Fibroblast of skin of scalp (primary cell): ENCODE results near the gene AXIN2.
A peak's percentile ranks its signal among the peaks of the same experiment; 100 is the strongest.

Source experiments
- DNase-seq: peaks from one replicate; pipeline ENCODE4 v3.0.0-alpha.2; 2013

Gene AXIN2

DNA sequence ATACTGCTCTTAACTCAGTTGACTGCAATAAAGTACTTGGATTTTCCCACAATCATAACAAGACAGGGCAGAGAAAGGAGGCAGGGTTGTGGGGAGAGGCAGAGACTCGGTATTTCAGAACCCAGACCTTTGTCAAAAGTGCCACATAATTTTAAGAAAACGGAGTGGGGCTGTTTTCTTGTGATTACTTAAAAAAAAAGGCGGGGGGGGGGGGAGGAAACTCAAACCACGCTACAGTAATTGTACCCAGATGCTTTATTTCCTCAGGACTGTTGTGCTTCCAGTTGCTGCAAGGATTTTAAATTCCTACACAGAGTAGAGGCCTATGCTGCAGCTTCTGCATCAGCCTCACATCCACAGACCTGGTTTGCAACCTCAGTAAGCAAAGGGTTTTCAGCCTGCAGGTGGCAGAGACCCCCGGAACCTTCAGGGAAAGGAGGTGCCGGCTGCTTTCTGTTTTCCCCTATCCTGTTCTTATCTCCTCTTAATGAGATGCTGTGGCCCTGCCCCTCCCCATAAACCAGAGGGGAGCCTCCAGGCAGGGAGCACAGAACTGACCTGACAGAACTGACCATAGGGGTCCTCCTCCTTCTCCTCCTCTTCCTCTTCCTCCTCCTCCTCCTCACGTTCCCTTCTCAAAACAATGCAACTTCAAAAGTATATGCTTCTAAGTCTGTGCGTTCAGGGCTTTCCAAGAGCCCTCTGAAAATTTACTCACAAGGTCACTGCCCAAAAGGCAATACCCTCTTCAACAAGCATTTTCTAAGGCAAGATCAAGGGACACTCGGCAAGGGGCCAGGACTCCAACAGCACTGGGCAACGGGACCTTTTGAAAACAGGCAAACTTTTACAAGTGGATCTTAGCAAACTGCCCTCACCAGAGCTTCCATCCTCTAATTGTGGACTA lies 7.5 kb downstream of the AXIN2 start:
- DNase-seq = peak; percentile 74

DNA sequence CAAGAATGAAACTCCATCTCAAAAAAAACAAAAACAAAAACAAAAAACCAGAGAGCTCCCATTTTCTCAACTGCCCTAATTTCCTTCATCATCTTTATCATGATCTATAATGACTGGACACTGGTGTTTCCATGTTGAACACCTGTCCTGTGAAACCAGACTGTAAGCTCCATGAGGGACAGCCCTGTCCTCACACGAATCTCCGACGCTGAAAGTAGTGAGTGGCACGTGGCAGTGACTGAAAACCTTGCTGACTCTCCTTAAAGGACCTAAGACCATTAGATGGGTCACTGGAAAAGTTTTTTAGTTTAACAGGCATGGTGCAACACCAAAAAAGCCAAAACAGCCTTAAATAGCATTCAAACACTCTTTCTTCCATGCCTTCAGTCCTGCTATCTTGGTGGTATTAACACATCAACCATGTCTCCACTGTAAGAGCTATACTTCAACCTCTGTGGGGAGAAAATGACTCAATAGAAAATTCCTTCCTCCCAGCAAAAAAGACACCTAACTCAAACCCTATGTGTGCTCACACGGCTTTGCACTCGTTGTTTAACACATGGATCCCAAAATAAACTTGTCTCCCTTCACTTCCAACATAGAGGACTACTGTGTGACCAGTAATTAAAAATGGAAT lies 8.3 kb downstream of the AXIN2 start:
- DNase-seq = peak; percentile 94

DNA sequence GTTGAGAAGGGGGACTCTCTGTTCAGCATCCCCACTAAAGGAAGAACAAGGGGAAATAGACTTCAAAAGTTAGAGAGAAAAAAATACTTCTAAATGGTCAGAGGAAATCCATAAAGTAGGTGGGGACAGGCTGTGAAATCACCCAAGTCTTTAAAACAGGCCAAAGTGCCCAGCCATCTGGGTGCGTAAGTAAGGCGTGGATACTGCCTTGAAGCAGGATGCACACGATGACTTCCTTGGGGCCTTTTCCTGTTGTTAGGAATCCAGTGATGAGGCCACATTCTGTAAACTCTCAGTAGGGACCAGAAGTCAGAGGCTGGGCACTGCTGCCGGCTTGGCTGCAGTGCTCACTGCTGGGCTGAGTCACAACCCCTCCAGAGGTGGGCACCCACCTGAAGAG lies 9.2 kb downstream of the AXIN2 start:
- DNase-seq = peak; percentile 48

DNA sequence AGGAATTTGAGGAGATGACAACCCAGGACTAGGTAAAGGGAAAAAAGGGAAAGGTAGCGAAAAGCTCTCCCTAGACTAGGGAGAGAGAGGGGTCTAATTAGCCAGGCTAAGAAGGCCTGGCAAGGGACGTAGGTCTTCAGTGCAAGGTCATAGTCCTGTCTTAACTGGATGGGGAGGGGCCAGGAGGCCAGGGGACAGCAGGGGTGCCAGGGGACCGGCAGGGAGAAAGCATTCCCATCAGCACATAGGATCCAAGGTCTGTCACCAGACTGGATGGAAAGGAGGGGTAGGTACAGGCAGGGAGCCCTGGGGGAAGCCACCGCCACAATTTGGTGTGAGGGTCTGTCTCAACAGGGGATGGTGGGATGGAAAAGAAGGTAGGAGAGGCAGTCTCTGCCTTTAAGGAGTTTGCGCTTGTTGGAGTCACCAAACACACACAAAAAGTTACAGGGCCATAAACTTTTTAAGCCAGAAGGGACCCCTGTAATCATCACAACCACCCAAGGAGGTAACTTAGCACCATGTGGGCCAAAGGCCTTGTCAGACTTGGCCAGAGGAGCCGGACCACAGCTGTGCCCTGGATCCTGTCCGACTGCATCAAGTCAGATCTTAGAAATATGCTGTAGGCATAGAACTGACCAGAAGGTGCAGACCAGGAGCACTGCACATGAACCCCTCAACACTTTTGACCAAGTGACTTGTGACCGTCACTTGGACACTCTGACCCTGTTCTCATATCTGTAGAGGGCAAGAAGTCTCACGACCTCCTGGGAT lies 10.0 kb downstream of the AXIN2 start:
- DNase-seq = no peak

DNA sequence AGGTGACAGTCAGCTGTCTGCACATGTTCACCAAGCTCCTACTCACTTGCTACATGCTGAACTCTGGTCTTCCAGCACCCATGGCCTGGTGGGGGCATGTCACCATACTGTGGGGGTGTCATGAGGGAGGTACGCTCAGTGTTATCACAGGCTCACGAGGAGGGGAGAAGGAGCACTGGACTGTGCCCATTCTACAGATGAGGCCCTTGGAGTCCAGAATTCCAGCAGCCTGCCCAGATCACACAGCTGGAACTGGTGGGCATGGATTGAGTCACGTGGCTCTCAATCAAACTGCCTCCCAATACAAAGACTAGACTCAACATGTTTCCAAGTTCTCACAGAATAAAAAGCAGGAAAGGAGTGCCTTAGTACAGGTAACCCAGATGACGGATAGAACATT lies 10.7 kb downstream of the AXIN2 start:
- DNase-seq = no peak

DNA sequence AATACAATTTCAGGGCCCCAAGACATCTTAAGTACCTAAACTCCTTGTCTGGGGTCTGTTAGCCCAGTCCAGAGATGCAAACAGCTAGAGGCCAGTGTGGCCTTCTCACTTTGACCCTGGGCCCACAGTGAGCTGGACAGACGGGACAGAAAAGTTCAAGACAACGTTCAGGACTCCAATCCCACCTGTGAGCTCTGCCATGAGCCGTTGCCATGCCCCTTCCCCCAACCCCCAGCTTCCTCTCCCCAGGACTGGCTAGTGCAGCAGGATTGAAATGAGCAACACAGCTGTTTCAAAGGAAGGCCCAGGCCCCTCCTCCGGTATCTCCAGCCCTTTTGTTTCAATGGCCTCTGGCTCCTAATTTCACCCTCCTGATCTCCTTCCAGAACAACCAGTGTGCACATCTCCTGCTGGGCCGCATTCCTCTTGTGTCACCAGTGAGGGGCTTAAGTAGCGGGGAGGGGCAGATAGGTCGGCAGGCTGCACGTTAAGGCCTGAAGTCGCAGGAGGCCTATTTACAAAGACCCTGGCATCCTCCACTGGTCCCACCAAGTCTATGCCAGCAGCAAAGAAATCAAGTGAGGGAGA lies 11.3 kb downstream of the AXIN2 start:
- no peak for DNase-seq

DNA sequence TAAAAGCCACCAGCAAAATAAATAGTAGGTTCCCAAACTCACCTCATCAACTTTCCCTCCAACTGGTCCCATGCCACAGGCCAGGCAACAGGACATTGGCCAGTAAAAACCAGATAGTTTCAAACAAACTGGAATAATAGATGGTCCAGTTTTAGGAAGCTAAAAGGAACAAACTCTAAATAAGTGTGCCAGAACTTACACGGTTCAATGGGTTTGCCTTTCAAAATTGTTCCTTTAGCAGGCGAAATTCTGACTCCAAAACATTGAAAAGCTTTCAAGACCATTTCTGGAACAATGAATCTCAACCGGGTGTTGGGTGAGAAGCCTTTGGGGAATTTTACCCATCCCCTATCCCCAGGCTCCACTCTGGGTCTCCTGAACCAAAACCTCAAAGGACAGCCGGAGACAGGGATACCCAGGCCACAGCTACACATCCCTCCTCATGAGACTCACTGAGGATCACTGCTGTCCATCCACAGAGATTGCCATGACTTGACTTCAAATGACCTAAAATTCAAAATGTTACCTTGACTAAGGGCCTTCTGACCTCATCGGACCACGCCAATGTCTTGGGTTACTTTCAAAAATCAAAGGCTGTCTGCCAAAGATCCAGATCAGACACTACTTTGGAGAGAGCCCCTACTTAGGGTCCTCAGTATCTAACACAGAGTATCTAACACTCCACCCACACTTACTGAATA lies 13.0 kb downstream of the AXIN2 start:
- no peak for DNase-seq

DNA sequence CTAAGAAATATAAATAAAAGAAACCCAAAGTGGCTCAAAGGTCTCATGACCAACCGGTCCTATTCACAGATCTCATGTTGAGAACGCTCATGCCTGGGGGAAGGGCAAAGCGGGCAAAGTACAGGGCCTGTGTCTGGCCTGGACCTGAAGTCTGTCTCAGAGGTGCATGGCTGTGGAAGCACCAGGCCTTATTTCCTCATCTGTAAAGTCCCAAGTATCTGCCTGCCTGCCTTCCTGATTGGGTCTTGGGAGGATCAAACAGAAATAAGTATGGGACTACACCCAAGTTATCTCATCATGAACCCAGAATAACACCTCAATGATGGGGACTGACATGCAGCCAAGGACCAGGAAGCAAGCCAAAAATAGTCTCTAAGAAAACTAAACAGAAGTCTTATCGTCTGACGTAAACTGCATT lies 14.2 kb downstream of the AXIN2 start:
- DNase-seq = peak; percentile 59

DNA sequence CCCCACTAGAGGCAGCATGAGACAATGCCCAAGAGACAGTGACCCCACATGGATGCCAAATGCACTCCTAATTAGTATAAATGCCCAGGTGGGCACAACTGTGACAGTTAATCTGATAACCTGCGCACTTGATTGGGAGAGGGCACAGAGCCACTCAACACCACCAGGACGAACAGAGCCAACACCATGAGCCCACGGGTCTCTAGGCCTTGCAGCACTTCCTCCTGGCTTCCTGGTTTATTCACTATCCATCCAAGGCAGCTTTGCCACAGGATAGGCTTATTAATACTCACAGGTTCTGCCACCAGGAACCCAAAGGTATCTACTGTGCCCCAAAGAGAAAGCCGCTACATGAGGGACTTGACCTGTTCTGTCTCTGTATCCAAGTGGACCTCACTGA lies 14.9 kb downstream of the AXIN2 start:
- DNase-seq = no peak

DNA sequence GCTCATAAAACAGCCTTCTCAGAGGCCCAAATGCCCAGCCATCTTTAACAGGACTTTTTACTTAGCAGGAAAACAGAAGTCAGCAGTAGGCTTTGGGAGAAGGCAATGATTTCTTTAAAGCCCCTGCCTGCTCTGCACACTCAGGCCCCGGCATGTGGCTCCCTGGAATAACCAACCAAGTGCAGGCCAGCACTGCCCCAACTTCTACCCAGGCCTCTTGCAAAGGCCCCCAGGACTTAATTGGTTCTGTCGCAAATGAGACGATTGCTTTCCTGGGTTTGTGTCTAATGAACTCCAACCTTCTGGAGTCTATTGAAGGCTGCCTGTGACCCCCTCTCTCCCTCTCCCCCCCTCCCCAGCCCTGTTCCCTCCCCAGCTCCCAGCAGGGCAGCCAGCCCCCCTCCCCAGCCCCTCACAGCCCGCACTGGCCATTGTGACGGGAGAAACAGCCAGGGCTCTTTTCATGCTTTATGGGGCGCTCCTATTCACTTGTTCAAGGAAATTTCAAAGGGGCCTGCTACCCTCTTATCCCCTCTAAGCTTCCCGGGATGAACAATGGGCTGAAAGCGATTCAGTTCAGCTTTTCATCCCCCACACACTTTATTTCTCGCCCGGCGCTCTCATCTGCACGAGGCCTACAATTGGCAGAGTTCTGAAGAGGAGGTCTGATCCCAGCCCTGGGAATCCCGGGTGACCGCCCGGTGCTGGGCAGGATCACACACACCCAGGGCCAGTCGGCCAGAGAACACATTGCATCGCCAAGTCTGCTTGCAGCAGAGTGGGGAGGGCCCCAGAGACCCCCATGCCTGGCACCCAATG lies 15.5 kb downstream of the AXIN2 start:
- no peak for DNase-seq

DNA sequence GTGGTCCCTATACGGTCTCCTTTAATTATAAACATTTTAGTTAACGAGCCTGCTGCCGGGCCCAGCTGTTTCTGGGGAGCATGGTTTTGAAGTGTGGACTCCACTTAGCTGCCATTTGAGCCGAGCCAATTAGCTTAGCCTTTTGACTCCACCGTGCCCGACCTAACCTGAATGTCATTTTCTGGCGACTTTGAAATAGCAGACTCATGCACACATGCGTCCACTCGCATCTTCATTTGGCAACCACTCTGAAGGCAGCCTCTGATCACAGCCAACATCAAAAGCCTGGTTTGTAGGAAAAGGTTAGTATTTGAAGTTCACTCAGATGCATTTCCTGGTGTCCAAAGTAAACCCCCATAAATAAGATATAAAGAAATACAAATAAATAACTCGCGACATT lies 16.8 kb downstream of the AXIN2 start:
- DNase-seq = no peak

DNA sequence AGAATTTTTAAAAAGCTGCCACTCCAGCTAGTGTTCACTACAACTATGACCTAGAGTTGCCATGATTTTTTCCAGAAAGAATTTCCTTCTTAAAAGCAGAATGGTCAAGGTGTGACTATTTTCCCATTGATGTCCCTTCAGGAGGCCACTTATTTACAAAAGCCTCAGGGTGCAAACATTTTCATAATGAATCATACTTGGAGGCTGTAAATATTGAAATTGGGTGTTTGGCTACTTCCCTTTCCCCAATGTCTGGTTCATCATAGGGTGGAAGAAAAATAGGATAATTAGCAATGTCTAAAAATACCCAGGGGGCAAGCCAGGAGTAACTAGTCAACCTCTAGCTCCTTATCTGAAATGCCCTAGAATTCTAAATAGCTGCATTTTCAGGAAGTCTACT lies 18.8 kb downstream of the AXIN2 start:
- no peak for DNase-seq

DNA sequence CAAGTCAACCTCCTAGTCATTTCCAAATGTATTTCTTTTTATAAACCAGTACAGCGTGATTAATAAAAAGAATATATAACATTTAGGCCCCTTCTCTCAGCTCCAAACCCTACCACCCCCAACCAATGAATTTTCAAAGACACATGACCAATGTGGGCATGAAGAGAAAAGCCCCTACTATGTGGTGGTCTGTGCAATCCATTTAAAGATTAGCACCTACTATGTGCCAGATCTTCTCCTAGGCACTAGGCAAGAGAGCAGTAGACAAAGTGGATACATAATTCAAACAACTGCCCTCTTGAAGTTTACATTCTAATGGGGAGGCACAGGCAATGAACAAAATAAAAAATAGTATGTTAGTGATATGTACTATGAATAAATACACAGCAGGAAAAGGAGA lies 19.4 kb downstream of the AXIN2 start:
- DNase-seq = no peak

DNA sequence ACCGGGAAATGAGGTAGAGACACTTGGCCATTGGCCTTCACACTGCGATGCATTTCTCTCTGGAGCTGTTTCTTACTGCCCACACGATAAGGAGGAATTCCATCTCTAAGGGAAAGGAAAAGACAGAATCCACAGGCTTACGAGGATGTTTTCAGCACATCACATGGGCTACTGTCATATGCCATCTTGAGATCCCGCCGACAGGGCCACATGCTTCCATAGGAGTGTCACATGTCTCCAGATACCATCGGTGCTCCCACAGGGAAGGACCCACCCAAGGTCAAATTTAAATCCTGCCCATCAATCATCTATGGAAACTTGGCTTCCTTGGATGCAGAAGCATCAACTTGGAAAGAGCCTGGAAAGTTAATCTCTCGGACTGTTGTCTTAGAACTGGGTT lies 20.0 kb downstream of the AXIN2 start:
- no peak for DNase-seq

DNA sequence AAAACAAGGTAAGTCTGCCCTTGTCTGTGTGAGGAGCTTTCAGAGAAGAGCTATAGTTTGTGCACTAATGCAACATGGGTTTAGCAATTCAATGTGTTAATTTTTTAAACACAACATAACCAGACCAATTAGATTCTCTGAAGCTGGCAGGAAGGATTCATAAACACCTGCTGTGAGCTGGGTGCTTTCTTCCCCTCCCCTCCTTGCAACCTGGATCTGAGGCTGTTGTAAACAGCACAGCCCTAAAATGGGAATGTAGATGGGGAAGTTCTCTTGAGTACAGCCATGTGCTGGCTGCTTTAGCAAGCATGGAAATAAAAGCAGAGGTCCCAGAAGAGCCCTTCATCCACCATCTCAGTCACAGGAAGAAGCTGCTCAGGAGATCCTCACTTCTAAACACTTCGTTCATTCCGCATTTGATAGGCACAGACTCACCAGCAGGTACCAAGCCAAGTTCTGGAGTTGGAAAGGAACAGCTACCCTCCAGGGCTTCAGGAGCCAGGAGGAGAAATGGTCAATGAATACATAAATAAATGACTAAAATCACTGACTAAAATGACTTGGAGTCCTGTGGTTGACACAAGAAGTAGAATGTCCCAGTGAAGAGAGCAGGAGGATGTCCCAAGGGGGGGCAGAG lies 21.7 kb downstream of the AXIN2 start:
- DNase-seq = no peak

DNA sequence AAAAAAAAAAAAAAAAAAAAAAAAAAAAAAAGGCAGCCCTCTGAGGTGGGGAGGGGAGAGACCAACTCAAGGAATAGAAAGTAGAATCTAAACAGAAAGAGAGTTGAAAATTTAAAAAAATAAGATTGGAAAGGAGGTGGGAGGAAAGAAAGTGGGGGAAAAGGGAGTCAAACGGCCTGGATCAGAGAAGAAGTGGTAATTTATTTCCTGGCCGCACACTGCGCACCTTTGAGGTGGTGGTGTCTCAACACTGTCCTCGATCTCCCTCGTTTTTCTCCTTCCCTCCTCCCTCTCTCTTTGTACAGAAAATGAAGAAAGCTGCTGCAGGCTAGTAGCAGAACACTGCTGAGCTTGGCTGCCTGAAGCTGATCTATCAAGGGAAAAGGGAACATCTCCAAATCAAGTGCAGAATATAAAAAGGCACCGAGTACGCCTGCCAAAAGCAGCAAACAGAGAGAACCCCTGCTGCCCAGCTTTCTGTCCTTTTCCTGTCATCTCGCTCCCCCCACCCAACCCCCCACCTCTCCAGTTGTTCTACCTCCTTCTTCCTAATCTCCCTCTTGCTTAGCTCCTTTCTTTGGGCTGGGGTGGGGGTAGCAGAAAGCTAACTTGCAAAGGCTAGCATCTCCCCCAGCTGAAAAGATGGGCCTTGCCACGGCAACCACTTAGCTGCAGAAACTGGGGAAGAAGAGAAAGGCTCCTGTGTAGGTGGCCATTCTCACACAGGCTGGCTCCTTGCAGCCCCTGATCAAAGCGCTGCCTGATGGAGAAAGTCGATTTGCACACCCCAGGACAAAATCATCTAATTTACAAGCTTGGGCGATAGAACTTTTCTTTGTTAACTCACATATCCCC lies 22.5 kb downstream of the AXIN2 start:
- no peak for DNase-seq

DNA sequence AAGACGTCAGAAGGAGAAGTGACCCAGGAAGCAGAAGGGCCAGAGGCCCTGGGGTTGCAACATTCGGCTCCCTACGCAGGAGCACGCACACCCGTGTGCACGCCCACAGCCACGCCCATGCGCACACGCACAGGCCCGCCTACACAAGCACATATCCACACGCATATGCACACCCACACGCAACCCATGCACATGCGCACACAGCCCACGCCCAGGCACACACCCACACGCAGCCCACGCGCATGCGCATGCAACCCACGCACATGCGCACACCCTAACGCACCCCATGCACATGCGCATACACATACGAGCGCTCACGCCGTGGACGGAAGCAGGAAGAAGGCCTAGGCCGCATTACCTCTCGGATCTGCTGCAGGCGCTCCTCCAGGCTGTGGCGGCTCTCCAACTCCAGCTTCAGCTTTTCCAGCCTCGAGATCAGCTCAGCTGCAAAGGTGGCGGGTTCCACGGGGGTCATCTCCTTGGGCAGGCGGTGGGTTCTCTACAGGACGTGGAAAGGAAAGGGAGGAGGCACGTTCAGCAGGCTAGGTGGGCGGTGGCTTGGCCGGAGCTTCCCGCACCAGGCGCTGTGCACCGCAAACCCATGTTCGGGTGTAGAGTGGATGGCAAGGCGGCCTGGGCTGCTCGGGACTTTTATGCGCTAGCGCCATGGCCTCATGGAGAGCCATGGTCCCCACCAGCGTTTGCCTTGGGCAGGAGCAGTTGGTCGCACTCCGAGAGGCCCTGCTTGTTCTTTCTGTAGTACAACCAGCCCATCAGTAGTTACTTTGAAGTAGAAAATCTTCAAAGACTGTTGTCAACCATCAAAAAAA lies 23.4 kb downstream of the AXIN2 start:
- DNase-seq = no peak

DNA sequence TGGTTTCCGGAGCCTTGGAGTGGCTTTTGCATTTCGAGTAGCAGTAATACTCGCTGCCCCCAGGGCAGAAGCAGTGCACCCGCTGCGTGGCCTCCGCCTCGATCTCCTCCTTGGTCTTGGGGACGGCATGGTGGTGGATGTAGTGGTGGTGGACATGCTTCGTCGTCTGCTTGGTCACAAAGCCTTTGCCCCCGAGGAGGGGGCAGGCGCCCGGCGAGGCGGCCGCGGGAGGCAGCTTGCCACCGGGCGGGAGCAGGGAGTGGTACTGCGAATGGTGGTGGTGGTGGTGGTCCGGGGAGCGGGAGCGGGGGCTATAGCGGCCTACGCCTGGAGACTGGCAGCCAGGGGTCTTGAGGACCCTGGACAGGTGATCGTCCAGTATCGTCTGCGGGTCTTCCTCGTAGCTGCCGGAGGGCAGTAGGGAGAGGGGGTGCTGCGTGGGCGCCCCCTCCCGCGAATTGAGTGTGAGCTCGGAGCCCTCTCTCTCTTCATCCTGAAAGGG lies 24.1 kb downstream of the AXIN2 start:
- no peak for DNase-seq
